GM12872 (cell line): Measurements from ENCODE around the gene RRP36.

ENCODE experiments used
- TF ChIP-seq, protein P1 (sequence below): IDR thresholded peaks from 3 replicates; pipeline ENCODE4 v1.5.1; 2011; ENCODE audit warnings: low read depth, mild to moderate bottlenecking, low read length, moderate library complexity; ENCODE audit not compliant: insufficient read depth

Gene RRP36

GRCh38 chr6:43053545-43054205 is 32.3 kb downstream of the RRP36 start, which contains the start of gene CUL7:
Gene CUL7 (minus strand): TSS chr6:43053851. CDS start chr6:43052788, 1,063 bp downstream.
- TF ChIP-seq, protein P1, sequence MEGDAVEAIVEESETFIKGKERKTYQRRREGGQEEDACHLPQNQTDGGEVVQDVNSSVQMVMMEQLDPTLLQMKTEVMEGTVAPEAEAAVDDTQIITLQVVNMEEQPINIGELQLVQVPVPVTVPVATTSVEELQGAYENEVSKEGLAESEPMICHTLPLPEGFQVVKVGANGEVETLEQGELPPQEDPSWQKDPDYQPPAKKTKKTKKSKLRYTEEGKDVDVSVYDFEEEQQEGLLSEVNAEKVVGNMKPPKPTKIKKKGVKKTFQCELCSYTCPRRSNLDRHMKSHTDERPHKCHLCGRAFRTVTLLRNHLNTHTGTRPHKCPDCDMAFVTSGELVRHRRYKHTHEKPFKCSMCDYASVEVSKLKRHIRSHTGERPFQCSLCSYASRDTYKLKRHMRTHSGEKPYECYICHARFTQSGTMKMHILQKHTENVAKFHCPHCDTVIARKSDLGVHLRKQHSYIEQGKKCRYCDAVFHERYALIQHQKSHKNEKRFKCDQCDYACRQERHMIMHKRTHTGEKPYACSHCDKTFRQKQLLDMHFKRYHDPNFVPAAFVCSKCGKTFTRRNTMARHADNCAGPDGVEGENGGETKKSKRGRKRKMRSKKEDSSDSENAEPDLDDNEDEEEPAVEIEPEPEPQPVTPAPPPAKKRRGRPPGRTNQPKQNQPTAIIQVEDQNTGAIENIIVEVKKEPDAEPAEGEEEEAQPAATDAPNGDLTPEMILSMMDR = no peak

DNA sequence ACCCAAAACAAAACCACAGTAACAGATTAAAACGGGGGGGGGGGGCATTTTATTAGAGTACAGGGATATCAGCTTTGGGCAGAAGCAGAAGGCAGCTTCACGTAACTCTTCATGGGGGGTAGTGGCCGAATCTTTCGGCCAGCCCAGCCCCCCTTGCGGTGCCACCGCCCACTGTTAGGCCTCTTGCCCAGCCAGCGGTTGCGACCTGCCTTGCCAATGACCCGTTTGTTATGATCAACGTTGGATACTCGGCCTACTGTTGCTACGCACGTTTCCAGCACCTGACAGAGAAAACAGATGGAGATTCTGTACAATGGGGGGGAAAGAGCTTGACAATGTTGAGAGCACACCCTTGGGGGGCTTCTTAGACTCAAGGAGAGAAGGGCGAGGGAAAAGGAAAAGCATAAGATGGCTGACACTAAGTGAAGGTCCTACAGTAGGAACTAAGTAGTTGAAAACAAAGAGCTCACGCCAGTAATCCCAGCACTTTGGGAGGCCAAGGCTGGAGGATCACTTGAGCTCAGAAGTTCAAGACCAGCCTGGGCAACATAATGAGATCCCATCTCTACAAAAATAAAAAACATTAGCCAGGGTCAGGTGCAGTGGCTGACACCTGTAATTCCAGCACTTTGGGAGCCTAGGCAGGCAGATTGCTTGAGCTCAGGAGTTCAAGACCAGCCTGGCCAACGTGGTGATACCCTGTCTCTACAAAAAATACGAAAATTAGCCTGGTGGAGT is 33.0 kb downstream of the RRP36 start:
- TF ChIP-seq, protein P1 = no peak

- TF ChIP-seq, protein P1 = no peak
These were observed 34.5 kb downstream of the RRP36 start for GRCh38 chr6:43055966-43056365.

- TF ChIP-seq, protein P1 = no peak
These were observed 37.1 kb downstream of the RRP36 start for GRCh38 chr6:43058531-43058930.

- TF ChIP-seq, protein P1 = no peak
These were observed 38.0 kb downstream of the RRP36 start, which contains the start of the genes KLC4 and MRPL2 for GRCh38 chr6:43059168-43060033. Gene KLC4 (plus strand): TSS chr6:43059631. CDS start chr6:43061336, 1,705 bp downstream. Gene MRPL2 (minus strand): TSS chr6:43059434. CDS start chr6:43059381, 53 bp downstream.

DNA sequence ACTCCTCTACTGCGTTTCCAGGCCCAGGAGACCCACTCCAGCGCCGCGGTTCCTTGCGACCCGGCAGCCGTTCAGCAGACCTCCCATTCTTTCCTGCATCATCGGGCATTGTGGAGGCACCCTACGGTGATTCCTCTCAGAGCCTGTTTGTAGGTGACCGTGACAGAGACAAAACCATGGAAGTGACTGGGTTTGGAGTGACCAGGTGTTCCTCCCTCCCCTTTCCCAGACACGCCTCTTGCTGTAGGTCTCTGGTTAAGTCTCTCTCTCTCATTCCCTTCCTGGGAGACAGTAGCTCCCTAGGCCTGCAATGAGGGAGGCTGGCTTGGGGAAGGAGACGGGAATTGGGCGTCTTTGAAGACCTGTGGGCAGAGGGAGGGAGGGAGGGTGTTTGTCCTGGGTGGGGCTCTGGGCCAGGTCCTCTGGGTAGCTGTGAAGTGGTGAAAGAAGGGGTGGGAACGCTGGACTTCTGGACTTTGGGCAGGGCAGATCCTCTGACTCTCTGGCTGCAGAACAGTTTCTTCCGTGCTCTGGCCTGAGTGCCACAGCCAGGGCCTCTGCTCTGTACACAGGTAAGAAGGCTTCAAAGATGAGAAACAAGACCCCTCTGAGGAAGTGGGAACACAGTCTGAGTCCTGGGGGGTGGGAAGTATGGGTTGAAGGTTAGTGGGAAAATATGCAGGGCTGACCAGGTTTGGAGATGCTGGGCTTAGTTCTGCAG is 38.8 kb downstream of the RRP36 start:
- TF ChIP-seq, protein P1 = no peak
